Epidermal melanocyte (primary cell): ENCODE measurements around the gene SARS2.
"Not testable (repeated sequence)": the region's sequence is repeated elsewhere in the genome, so short reads cannot be mapped to it uniquely, and the experiment has no call there.

ENCODE experiments used
- DNase-seq: peaks from one replicate; pipeline ENCODE4 v3.0.0; 2011; ENCODE audit warnings: low spot score; ENCODE audit not compliant: insufficient read length

SARS2 gene

GRCh38 chr19:38946229-38947010 lies 15.9 kb upstream of the SARS2 start:
- DNase-seq: no peak

- no peak for DNase-seq
Measured at GRCh38 chr19:38945562-38946228, 15.1 kb upstream of the SARS2 start.

- DNase-seq: no peak
Measured at GRCh38 chr19:38944981-38945506, 14.5 kb upstream of the SARS2 start.

- DNase-seq: no peak
Measured at GRCh38 chr19:38942471-38943181, 12.1 kb upstream of the SARS2 start.

- DNase-seq: no peak
Measured at GRCh38 chr19:38941979-38942378, 11.4 kb upstream of the SARS2 start.

GRCh38 chr19:38941466-38941865 lies 10.9 kb upstream of the SARS2 start:
- DNase-seq: not testable (repeated sequence)

- DNase-seq: no peak
Measured at GRCh38 chr19:38939957-38940356, 9.4 kb upstream of the SARS2 start.

- no peak for DNase-seq
Measured at GRCh38 chr19:38933544-38933943, 3.0 kb upstream of the SARS2 start.

GRCh38 chr19:38932425-38933179 lies 2.0 kb upstream of the SARS2 start:
- no peak for DNase-seq

GRCh38 chr19:38931521-38931793 lies 894 bp upstream of the SARS2 start:
- DNase-seq: no peak

GRCh38 chr19:38930776-38931520 lies 385 bp upstream of the SARS2 start, which contains the start of gene MRPS12:
TSS of gene MRPS12 (plus strand) at chr19:38930944. CDS start at chr19:38931295, 351 bp downstream.
- DNase-seq: peak; percentile 100

- no peak for DNase-seq
Measured at GRCh38 chr19:38928391-38929001, 2.1 kb downstream of the SARS2 start.

GRCh38 chr19:38924388-38924787 lies 6.2 kb downstream of the SARS2 start:
- DNase-seq: no peak

- no peak for DNase-seq
Measured at GRCh38 chr19:38922482-38922881, 8.1 kb downstream of the SARS2 start.

GRCh38 chr19:38921420-38922274 lies 8.9 kb downstream of the SARS2 start:
- no peak for DNase-seq

- no peak for DNase-seq
Measured at GRCh38 chr19:38920602-38921419, 9.8 kb downstream of the SARS2 start.

- no peak for DNase-seq
Measured at GRCh38 chr19:38919837-38920601, 10.5 kb downstream of the SARS2 start.

- DNase-seq: no peak
Measured at GRCh38 chr19:38918526-38918925, 12.0 kb downstream of the SARS2 start.
